Duodenal mucosa (tissue), 2 donors: ENCODE measurements around the gene NHLH2.

Experiments
- H3K27ac ChIP-seq: one replicate; pipeline ENCODE4 v1.7.0; 2013; ENCODE audit warnings: low read depth, low read length
- H3K27me3 ChIP-seq, 2 donors: one replicate each; pipeline ENCODE4 v1.7.0; 2013; ENCODE audit warnings: low read length in 2 of 2, control low read depth in 1 of 2; ENCODE audit not compliant: insufficient read depth in 2 of 2, control insufficient read depth in 1 of 2
- H3K36me3 ChIP-seq, 2 donors: one replicate each; pipeline ENCODE4 v1.7.0; 2013; ENCODE audit warnings: low read length in 2 of 2, control low read depth in 1 of 2; ENCODE audit not compliant: insufficient read depth in 2 of 2, control insufficient read depth in 1 of 2
- H3K4me1 ChIP-seq, 2 donors: one replicate each; pipeline ENCODE4 v1.7.0; 2013; ENCODE audit warnings: low read length in 2 of 2, control low read depth in 1 of 2; ENCODE audit not compliant: insufficient read depth in 2 of 2, control insufficient read depth in 1 of 2
- H3K4me3 ChIP-seq, 2 donors: one replicate each; pipeline ENCODE4 v1.7.0; 2013; ENCODE audit warnings: low read length in 2 of 2, low read depth in 1 of 2
- H3K9ac ChIP-seq, 2 donors: one replicate each; pipeline ENCODE4 v1.7.0; 2013; ENCODE audit warnings: low read length in 2 of 2, low read depth in 1 of 2
- H3K9me3 ChIP-seq, 2 donors: one replicate each; pipeline ENCODE4 v1.7.0; 2013; ENCODE audit warnings: low read length in 2 of 2, control low read depth in 1 of 2; ENCODE audit not compliant: control insufficient read depth in 1 of 2

NHLH2 gene

DNA sequence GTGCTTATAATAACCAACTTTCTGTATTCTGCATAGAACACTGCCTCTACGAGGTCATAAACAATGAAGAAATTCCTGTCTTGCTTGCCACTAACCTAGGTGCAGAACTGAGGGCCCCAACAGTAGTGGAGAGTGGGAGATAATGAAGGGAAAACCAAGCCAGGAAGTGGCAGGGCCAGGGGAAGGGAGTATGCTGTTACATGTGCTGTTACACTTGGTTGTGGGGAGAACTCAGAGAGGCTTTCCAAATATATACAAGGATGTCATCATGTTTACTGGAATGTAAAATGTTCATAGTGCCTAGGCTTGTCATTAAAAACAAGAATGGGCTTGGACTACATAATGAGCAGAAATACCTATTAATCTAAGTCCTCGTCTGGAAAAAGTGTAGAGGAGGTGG lies 31.1 kb downstream of the NHLH2 start:
- Histone ChIP-seq H3K27me3 (no peaks in the 10 kb centered on the region), H3K9me3 (no peaks in the 10 kb centered on the region), H3K9ac (no peak overlapping the region), H3K27ac (no peak overlapping the region), H3K4me1 (peaks cover 5 to 27% of the 10 kb centered on the region in 2 donors), H3K4me3 (no peak overlapping the region), H3K36me3 (no peaks in the 10 kb centered on the region)

DNA sequence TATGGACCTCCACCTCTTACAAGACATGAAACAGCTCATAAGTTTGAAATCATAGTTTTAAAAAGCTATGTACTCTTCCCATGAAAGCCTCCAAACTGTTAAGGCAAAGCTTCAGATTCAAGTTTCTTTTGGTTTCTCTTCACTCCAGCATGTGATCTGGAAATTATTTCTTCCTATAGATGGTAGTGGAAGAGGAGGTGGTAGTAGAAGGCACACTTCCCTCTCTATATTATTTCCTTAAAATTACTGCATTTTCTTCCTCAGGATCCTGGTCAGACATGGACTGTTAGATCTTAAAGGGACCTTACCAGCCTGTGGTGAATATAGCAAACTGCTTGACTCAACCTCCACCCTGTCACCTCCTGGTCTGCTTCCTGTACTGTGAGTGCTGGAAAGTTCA lies 31.9 kb downstream of the NHLH2 start:
- Histone ChIP-seq H3K36me3 (no peaks in the 10 kb centered on the region), H3K4me1 (peaks cover 5 to 27% of the 10 kb centered on the region in 2 donors), H3K9me3 (no peaks in the 10 kb centered on the region), H3K4me3 (no peak overlapping the region), H3K9ac (no peak overlapping the region), H3K27ac (no peak overlapping the region), H3K27me3 (no peaks in the 10 kb centered on the region)

DNA sequence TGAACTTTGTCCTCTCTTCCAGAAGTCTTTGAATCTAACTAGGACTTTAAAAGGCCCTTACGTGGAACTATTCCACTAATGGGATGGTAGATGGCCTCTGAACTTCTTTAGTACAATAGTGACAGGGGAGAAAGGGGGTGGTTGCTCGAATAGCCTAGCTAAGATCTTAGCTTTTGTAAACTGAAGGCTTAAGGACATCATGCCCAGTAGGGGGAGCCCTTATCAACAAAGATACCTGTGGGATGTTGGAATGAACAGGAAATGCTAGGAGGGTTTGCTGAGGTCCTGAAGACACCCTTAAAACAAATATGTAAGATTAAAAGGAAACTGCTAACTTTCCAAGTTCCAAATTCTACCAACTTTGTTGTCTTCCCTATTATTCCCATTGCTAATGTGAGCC lies 33.2 kb downstream of the NHLH2 start:
- Histone ChIP-seq H3K4me3 (no peak overlapping the region), H3K9me3 (no peaks in the 10 kb centered on the region), H3K4me1 (peaks cover 5 to 27% of the 10 kb centered on the region in 2 donors), H3K9ac (no peak overlapping the region), H3K27me3 (no peaks in the 10 kb centered on the region), H3K27ac (no peak overlapping the region), H3K36me3 (no peaks in the 10 kb centered on the region)

DNA sequence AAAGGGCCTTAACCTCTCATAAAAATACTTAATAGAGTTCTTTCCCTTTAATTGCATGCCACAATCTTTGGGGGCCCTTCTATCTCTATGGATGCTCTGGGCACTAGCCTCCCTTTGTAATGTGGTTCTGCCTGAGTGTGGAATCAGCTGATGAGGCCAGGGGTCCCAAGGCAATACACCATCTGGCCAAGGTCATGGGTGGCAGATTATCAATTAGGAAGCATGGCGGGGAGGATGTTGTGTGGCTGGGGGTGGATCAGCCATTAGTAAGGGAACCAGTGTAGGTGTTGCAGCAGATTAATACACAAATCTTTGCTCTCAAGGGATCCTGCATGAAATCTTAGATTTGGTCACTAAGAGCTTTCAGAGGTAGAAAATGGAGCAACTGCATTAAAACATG lies 35.3 kb downstream of the NHLH2 start:
- no peak overlapping the region for H3K9ac ChIP-seq
- no peak overlapping the region for H3K27ac ChIP-seq
- no peak overlapping the region for H3K4me3 ChIP-seq
- H3K9me3 ChIP-seq: no peaks in the 10 kb centered on the region
- no peaks in the 10 kb centered on the region for H3K27me3 ChIP-seq
- H3K4me1 ChIP-seq: peaks cover 0 to 14% of the 10 kb centered on the region in 2 donors
- no peaks in the 10 kb centered on the region for H3K36me3 ChIP-seq

GRCh38 chr1:115802416-115802815 lies 38.5 kb downstream of the NHLH2 start:
- H3K36me3 ChIP-seq: no peaks in the 10 kb centered on the region
- H3K27me3 ChIP-seq: no peaks in the 10 kb centered on the region
- H3K27ac ChIP-seq: no peak overlapping the region
- H3K4me1 ChIP-seq: no peaks in the 10 kb centered on the region
- no peaks in the 10 kb centered on the region for H3K9me3 ChIP-seq
- H3K9ac ChIP-seq: no peak overlapping the region
- H3K4me3 ChIP-seq: no peak overlapping the region

- peaks cover 4 to 6% of the 10 kb centered on the region in 2 donors for H3K27me3 ChIP-seq
- H3K4me3 ChIP-seq: no peak overlapping the region
- H3K4me1 ChIP-seq: no peaks in the 10 kb centered on the region
- no peak overlapping the region for H3K9ac ChIP-seq
- H3K36me3 ChIP-seq: no peaks in the 10 kb centered on the region
- H3K27ac ChIP-seq: no peak overlapping the region
- H3K9me3 ChIP-seq: no peaks in the 10 kb centered on the region
These were observed 43.4 kb downstream of the NHLH2 start for GRCh38 chr1:115797486-115797885.

DNA sequence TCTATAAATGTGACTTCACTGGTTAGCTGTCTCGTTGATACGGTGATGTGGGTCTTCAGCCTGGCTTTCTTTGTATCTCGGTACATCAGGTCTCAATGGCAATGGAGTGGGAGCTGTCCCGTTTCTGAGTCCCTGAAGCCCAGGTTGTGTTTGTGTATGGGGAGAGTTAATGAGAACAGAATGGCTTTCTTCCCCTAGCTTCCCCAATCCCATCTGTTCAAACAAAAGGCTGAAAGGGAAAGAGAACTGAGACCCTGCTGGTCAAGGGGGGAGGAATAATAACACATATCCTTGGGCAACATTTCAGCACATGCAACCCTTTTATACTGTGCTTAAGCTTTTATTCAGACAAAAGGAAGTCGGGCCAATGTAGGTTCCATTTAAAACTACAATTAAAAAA lies 44.0 kb downstream of the NHLH2 start:
- Histone ChIP-seq H3K27me3 (peaks cover 4 to 8% of the 10 kb centered on the region in 2 donors), H3K27ac (no peak overlapping the region), H3K4me3 (no peak overlapping the region), H3K9me3 (no peaks in the 10 kb centered on the region), H3K4me1 (no peaks in the 10 kb centered on the region), H3K9ac (no peak overlapping the region), H3K36me3 (no peaks in the 10 kb centered on the region)

- no peak overlapping the region for H3K9ac ChIP-seq
- no peaks in the 10 kb centered on the region for H3K9me3 ChIP-seq
- H3K27me3 ChIP-seq: peaks cover 4 to 12% of the 10 kb centered on the region in 2 donors
- H3K27ac ChIP-seq: no peak overlapping the region
- H3K4me3 ChIP-seq: no peak overlapping the region
- H3K36me3 ChIP-seq: no peaks in the 10 kb centered on the region
- no peaks in the 10 kb centered on the region for H3K4me1 ChIP-seq
These were observed 44.9 kb downstream of the NHLH2 start for GRCh38 chr1:115796036-115796435.

GRCh38 chr1:115794976-115795639 lies 45.8 kb downstream of the NHLH2 start:
- peaks cover 7 to 12% of the 10 kb centered on the region in 2 donors for H3K27me3 ChIP-seq

GRCh38 chr1:115793162-115793561 lies 47.8 kb downstream of the NHLH2 start:
- Histone ChIP-seq H3K4me3 (no peak overlapping the region), H3K36me3 (no peaks in the 10 kb centered on the region), H3K9ac (no peak overlapping the region), H3K4me1 (no peaks in the 10 kb centered on the region), H3K9me3 (no peaks in the 10 kb centered on the region), H3K27ac (no peak overlapping the region), H3K27me3 (peaks cover 9 to 12% of the 10 kb centered on the region in 2 donors)

More at GRCh38 chr1:115794976-115795639, 45.8 kb downstream of the NHLH2 start:
- Histone ChIP-seq H3K27ac (no peak overlapping the region), H3K4me1 (no peaks in the 10 kb centered on the region), H3K9ac (no peak overlapping the region), H3K4me3 (no peak overlapping the region), H3K9me3 (no peaks in the 10 kb centered on the region), H3K36me3 (no peaks in the 10 kb centered on the region)
